ENCODE results near the gene PRRC2C. TPM values are rescaled to one million over a fixed set of nuclear protein-coding genes. Genes with fewer than 3 reads are reported as not detected.

The PRRC2C gene
- total and polyA plus RNA-seq, 2 of the 13 experiments (the other 11 are each of a cell fraction or from before 2014, with no cell fraction given) = 46.2 to 57.0 TPM

- TF ChIP-seq SIX4 (CRISPR knock-in tag; IDR thresholded peaks at IDR 0.05) = no peak
- TF ChIP-seq RORA (CRISPR knock-in tag; IDR thresholded peaks at IDR 0.05) = no peak
Measured at GRCh38 chr1:171472183-171472647, 13.1 kb upstream of the PRRC2C start (continued).

- H4K20me1 ChIP-seq (ENCODE audit: insufficient read depth, low read length) = no peaks in the 10 kb centered on the region
- FAIRE-seq (no peak), DNase-seq (ENCODE audit: low spot score) (no peak), ATAC-seq (no peak)
- H2AFZ ChIP-seq (ENCODE audit: low read length) = no peak overlapping the region
- H3K27ac ChIP-seq (ENCODE audit: extremely low read length, insufficient read depth, low read length) = no peak overlapping the region
- no peaks in the 10 kb centered on the region for H3K27me3 ChIP-seq (ENCODE audit: control insufficient read depth in 1 of 2, insufficient read depth in 2 of 2, low read length in 2 of 2)
- no TSS peak for BruUV-seq (replicated peaks)
- H3K36me3 ChIP-seq (replicated peaks in 1 of 2; ENCODE audit: control insufficient read depth in 1 of 2, insufficient read depth in 2 of 2, low read length in 2 of 2) = no peaks in the 10 kb centered on the region
- CTCF ChIA-PET (ENCODE audit: low intra/inter-chr PET ratio, low total read pairs) = no interaction called here
- H3K79me2 ChIP-seq (ENCODE audit: insufficient read depth, low read length) = no peaks in the 10 kb centered on the region
- H3K4me2 ChIP-seq (ENCODE audit: low read depth, low read length) = no peak overlapping the region
- H3K9me3 ChIP-seq (ENCODE audit: low read length) = no peaks in the 10 kb centered on the region
- H3K9ac ChIP-seq (ENCODE audit: insufficient read depth, low read depth, low read length) = no peak overlapping the region
- TF ChIP-seq CEBPB (IDR thresholded peaks at IDR 0.05; ENCODE audit: borderline replicate concordance, low read depth, low read length) (peak; percentile 53; the same call in 1 of the 2 replicates), FOXC1 (CRISPR knock-in tag; IDR thresholded peaks at IDR 0.05; ENCODE audit: borderline replicate concordance) (no peak)
- POLR2A ChIA-PET = interaction anchor here (1.2 kb wide), 1 partner anchor 8 kb away, joined by 3 read pairs; the partner anchor contains the start of gene PRRC2C
- intact Hi-C loops (cut with micrococcal nuclease; ENCODE audit: unreplicated experiment) = no loop called here
- no peak overlapping the region for H3K4me3 ChIP-seq (replicated peaks in 1 of 3; ENCODE audit: insufficient read depth in 1 of 3, low read depth in 2 of 3, low read length in 3 of 3)
- WGBS (ENCODE audit: low lambda C conversion rate) = 97% methylated on average over 1 of the region's 1 CpG
- peaks cover 18% of the 10 kb centered on the region for H3K4me1 ChIP-seq (ENCODE audit: insufficient read depth, low read length)
- in situ Hi-C loops (cut with HindIII; ENCODE audit: extremely low pct_ligation_motif_present, low pct_unique_long_range_greater_than_20kb) = no loop called here
Measured at GRCh38 chr1:171476829-171477228, 8.5 kb upstream of the PRRC2C start.

- H3K27ac ChIP-seq (ENCODE audit: extremely low read length, insufficient read depth, low read length) = no peak overlapping the region
- peaks cover 12% of the 10 kb centered on the region for H3K4me1 ChIP-seq (ENCODE audit: insufficient read depth, low read length)
- intact Hi-C loops (cut with micrococcal nuclease; ENCODE audit: unreplicated experiment) = no loop called here
- peak; percentile 14 for DNase-seq (ENCODE audit: low spot score)
- TF ChIP-seq MAFF (IDR thresholded peaks at IDR 0.05; ENCODE audit: low read depth, low read length) = 0 out of 2 replicates have a peak, but pooled peaks have one; percentile 9
- no peak for TF ChIP-seq ZNF562 (CRISPR knock-in tag; IDR thresholded peaks at IDR 0.05; ENCODE audit: borderline replicate concordance)
- TF ChIP-seq ZNF577 (CRISPR knock-in tag; IDR thresholded peaks at IDR 0.05; ENCODE audit: borderline replicate concordance, low read depth) = no peak
- TF ChIP-seq ZBTB3 (CRISPR knock-in tag; IDR thresholded peaks at IDR 0.05; ENCODE audit: borderline replicate concordance, low read depth) = no peak
- 0 out of 2 replicates have a peak, but pooled peaks have one; percentile 26 for TF ChIP-seq ZNF362 (CRISPR knock-in tag; IDR thresholded peaks at IDR 0.05; ENCODE audit: borderline replicate concordance)
- TF ChIP-seq TOE1 (CRISPR knock-in tag; IDR thresholded peaks at IDR 0.05) = no peak
- peak; percentile 70; the same call in 1 of the 2 replicates for TF ChIP-seq TFAP4 (IDR thresholded peaks at IDR 0.05; ENCODE audit: borderline replicate concordance, low read depth)
- no peaks in the 10 kb centered on the region for H3K36me3 ChIP-seq (replicated peaks in 1 of 2; ENCODE audit: control insufficient read depth in 1 of 2, insufficient read depth in 2 of 2, low read length in 2 of 2)
- no peak overlapping the region for H3K4me3 ChIP-seq (replicated peaks in 1 of 3; ENCODE audit: insufficient read depth in 1 of 3, low read depth in 2 of 3, low read length in 3 of 3)
- 0 out of 2 replicates have a peak overlapping the region, but pooled peaks have one; percentile 10 for H3K4me2 ChIP-seq (ENCODE audit: low read depth, low read length)
- no peaks in the 10 kb centered on the region for H3K27me3 ChIP-seq (ENCODE audit: control insufficient read depth in 1 of 2, insufficient read depth in 2 of 2, low read length in 2 of 2)
- 4% methylated on average over 1 of the region's 1 CpG for WGBS (ENCODE audit: low lambda C conversion rate)
- ChIA-PET CTCF (ENCODE audit: low intra/inter-chr PET ratio, low total read pairs) (no interaction called here), POLR2A (no interaction called here)
- H3K79me2 ChIP-seq (ENCODE audit: insufficient read depth, low read length) = no peaks in the 10 kb centered on the region
- H4K20me1 ChIP-seq (ENCODE audit: insufficient read depth, low read length) = no peaks in the 10 kb centered on the region
- H3K9ac ChIP-seq (ENCODE audit: insufficient read depth, low read depth, low read length) = no peak overlapping the region
- ATAC-seq = peak; percentile 62
- in situ Hi-C loops (cut with HindIII; ENCODE audit: extremely low pct_ligation_motif_present, low pct_unique_long_range_greater_than_20kb) = no loop called here
- BruUV-seq (replicated peaks) = no TSS peak
- H2AFZ ChIP-seq (ENCODE audit: low read length) = no peak overlapping the region
- H3K9me3 ChIP-seq (ENCODE audit: low read length) = no peaks in the 10 kb centered on the region
- FAIRE-seq = no peak
Measured at GRCh38 chr1:171477804-171478203, 7.5 kb upstream of the PRRC2C start.

Data from HepG2 (cell line).